DMS114 treated with DMSO at 0.1 percent for 48 hours (cell line): Measurements from ENCODE around the gene SEC14L6.
"Not testable (repeated sequence)": the region's sequence is repeated elsewhere in the genome, so short reads cannot be mapped to it uniquely, and the experiment has no call there.

Experiments
- DNase-seq: peaks from one replicate; lab custom pipeline; 2025; ENCODE audit not compliant: unreplicated experiment; lab: John Stamatoyannopoulos, UW

The SEC14L6 gene

GRCh38 chr22:30567277-30567676 is 20.7 kb upstream of the SEC14L6 start:
- DNase-seq = not testable (repeated sequence)

GRCh38 chr22:30566125-30566524 is 19.6 kb upstream of the SEC14L6 start:
- no peak for DNase-seq

- no peak for DNase-seq
Measured at GRCh38 chr22:30565341-30565740, 18.8 kb upstream of the SEC14L6 start.

GRCh38 chr22:30564761-30565119 is 18.2 kb upstream of the SEC14L6 start:
- DNase-seq = no peak

GRCh38 chr22:30564045-30564760 is 17.7 kb upstream of the SEC14L6 start:
- DNase-seq = no peak

- DNase-seq = no peak
Measured at GRCh38 chr22:30562366-30562765, 15.8 kb upstream of the SEC14L6 start.

- no peak for DNase-seq
Measured at GRCh38 chr22:30561402-30562189, 15.1 kb upstream of the SEC14L6 start.

- DNase-seq = not testable (repeated sequence)
Measured at GRCh38 chr22:30560643-30561202, 14.2 kb upstream of the SEC14L6 start.

GRCh38 chr22:30559889-30560288 is 13.3 kb upstream of the SEC14L6 start:
- DNase-seq = no peak

GRCh38 chr22:30557243-30557642 is 10.7 kb upstream of the SEC14L6 start:
- no peak for DNase-seq

GRCh38 chr22:30556388-30556787 is 9.8 kb upstream of the SEC14L6 start:
- no peak for DNase-seq

GRCh38 chr22:30555282-30556210 is 9.0 kb upstream of the SEC14L6 start:
- DNase-seq = no peak

- DNase-seq = no peak
Measured at GRCh38 chr22:30553971-30554370, 7.4 kb upstream of the SEC14L6 start.

GRCh38 chr22:30552719-30553118 is 6.2 kb upstream of the SEC14L6 start:
- DNase-seq = no peak

GRCh38 chr22:30551813-30552212 is 5.3 kb upstream of the SEC14L6 start:
- DNase-seq = not testable (repeated sequence)

- DNase-seq = no peak
Measured at GRCh38 chr22:30547188-30547587, 647 bp upstream of the SEC14L6 start.

GRCh38 chr22:30542811-30543188 is 3.7 kb downstream of the SEC14L6 start:
- no peak for DNase-seq

GRCh38 chr22:30541961-30542810 is 4.4 kb downstream of the SEC14L6 start:
- DNase-seq = no peak

GRCh38 chr22:30541511-30541910 is 5.0 kb downstream of the SEC14L6 start:
- DNase-seq = not testable (repeated sequence)

- DNase-seq = no peak
Measured at GRCh38 chr22:30539368-30539767, 7.2 kb downstream of the SEC14L6 start.
